ENCODE results near the gene LRRC9. TPM values are rescaled to one million over a fixed set of nuclear protein-coding genes. Genes with fewer than 3 reads are reported as not detected.

Gene LRRC9
- polyA plus RNA-seq, 1 of the 3 experiments (the other 2 are of a cell fraction) = not detected

DNA sequence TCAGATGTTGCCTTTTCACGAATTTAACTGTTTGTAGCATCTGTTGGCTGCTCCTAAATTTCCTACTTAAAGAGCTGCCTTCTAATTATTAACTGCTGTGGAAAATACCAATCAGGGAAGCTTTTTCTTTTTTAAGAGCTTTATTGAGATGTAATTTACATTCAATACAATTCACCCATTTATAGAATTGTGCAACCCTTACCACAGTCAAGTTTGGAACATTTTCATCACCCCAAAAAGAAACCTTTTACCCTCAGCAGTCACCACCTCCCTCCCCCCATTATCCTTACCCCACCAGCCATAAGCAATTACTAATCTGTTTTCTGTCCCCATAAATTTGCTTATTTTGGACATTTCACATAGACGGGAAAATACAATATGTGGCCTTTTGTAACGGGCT, 173.1 kb downstream of the LRRC9 start:
- Histone ChIP-seq H3K4me3 (ENCODE audit: low read depth in 2 of 2, low read length in 1 of 2) (peak overlapping the region; percentile 68 to 94), H3K9me2 (no peaks in the 10 kb centered on the region), H3K36me3 (replicated peaks in 1 of 2; ENCODE audit: control insufficient read depth in 1 of 2, insufficient read depth in 2 of 2, low read length in 1 of 2) (peaks cover 12% of the 10 kb centered on the region in 2 experiments), H3K27ac (ENCODE audit: low read depth in 2 of 2, low read length in 1 of 2) (peak overlapping the region; percentile 99), H2AFZ (ENCODE audit: low read depth) (no peak overlapping the region), H3K4me2 (peak overlapping the region; percentile 75), H4K20me1 (ENCODE audit: insufficient read depth) (no peaks in the 10 kb centered on the region), H3K27me3 (ENCODE audit: insufficient read depth) (no peaks in the 10 kb centered on the region), H3K79me2 (ENCODE audit: insufficient read depth) (peaks cover 58% of the 10 kb centered on the region), H3K4me1 (ENCODE audit: control insufficient read depth in 1 of 2, insufficient read depth in 2 of 2, low read depth in 1 of 2, low read length in 1 of 2) (peaks cover 4 to 20% of the 10 kb centered on the region in 2 experiments; a peak in 3 of 4 replicates), H3K9me3 (no peaks in the 10 kb centered on the region), H3K9ac (peak overlapping the region; percentile 93), H3F3A (replicated peaks; ENCODE audit: insufficient read depth) (peaks cover 10% of the 10 kb centered on the region)
- ChIA-PET POLR2A (interaction anchor here (1.8 kb wide), 1 partner anchor 72 kb away, joined by 16 read pairs; the partner anchor contains the start of gene DHRS7), CTCF (interaction anchor here (1.2 kb wide), 1 partner anchor 128 kb away, joined by 6 read pairs; no protein-coding TSS in a partner anchor)
- no peak for DNase-seq
- 10% methylated on average over 3 of the region's 3 CpGs for WGBS (ENCODE audit: low lambda C conversion rate)
- no peak for TF ChIP-seq POLR2AphosphoS5 (IDR thresholded peaks at IDR 0.05; ENCODE audit: low read depth, low read length)
- no peak for TF ChIP-seq FOXJ3 (CRISPR knock-in tag; IDR thresholded peaks at IDR 0.05)
- TF ChIP-seq JUND (IDR thresholded peaks at IDR 0.05) = no peak
- TF ChIP-seq MAX (IDR thresholded peaks at IDR 0.05; ENCODE audit: low read depth) = no peak
- no peak for TF ChIP-seq RCOR1 (IDR thresholded peaks at IDR 0.05; ENCODE audit: low read length)
- TF ChIP-seq, protein P1, sequence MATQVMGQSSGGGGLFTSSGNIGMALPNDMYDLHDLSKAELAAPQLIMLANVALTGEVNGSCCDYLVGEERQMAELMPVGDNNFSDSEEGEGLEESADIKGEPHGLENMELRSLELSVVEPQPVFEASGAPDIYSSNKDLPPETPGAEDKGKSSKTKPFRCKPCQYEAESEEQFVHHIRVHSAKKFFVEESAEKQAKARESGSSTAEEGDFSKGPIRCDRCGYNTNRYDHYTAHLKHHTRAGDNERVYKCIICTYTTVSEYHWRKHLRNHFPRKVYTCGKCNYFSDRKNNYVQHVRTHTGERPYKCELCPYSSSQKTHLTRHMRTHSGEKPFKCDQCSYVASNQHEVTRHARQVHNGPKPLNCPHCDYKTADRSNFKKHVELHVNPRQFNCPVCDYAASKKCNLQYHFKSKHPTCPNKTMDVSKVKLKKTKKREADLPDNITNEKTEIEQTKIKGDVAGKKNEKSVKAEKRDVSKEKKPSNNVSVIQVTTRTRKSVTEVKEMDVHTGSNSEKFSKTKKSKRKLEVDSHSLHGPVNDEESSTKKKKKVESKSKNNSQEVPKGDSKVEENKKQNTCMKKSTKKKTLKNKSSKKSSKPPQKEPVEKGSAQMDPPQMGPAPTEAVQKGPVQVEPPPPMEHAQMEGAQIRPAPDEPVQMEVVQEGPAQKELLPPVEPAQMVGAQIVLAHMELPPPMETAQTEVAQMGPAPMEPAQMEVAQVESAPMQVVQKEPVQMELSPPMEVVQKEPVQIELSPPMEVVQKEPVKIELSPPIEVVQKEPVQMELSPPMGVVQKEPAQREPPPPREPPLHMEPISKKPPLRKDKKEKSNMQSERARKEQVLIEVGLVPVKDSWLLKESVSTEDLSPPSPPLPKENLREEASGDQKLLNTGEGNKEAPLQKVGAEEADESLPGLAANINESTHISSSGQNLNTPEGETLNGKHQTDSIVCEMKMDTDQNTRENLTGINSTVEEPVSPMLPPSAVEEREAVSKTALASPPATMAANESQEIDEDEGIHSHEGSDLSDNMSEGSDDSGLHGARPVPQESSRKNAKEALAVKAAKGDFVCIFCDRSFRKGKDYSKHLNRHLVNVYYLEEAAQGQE (IDR thresholded peaks at IDR 0.05; ENCODE audit: low read depth, low read length) = no peak
- no peak for TF ChIP-seq TEAD4 (IDR thresholded peaks at IDR 0.05; ENCODE audit: borderline replicate concordance, insufficient read depth)
- TF ChIP-seq CHD2 (IDR thresholded peaks at IDR 0.05; ENCODE audit: low read length, partially characterized antibody) = no peak
- no peak for TF ChIP-seq RAD21 (IDR thresholded peaks at IDR 0.05; ENCODE audit: low read length)
- no peak for TF ChIP-seq EP300 (IDR thresholded peaks at IDR 0.05; ENCODE audit: borderline replicate concordance in 1 of 2, low read depth in 1 of 2, low read length in 1 of 2)
- TF ChIP-seq, protein P2, sequence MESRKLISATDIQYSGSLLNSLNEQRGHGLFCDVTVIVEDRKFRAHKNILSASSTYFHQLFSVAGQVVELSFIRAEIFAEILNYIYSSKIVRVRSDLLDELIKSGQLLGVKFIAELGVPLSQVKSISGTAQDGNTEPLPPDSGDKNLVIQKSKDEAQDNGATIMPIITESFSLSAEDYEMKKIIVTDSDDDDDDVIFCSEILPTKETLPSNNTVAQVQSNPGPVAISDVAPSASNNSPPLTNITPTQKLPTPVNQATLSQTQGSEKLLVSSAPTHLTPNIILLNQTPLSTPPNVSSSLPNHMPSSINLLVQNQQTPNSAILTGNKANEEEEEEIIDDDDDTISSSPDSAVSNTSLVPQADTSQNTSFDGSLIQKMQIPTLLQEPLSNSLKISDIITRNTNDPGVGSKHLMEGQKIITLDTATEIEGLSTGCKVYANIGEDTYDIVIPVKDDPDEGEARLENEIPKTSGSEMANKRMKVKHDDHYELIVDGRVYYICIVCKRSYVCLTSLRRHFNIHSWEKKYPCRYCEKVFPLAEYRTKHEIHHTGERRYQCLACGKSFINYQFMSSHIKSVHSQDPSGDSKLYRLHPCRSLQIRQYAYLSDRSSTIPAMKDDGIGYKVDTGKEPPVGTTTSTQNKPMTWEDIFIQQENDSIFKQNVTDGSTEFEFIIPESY (IDR thresholded peaks at IDR 0.05; ENCODE audit: borderline replicate concordance, low read depth) = no peak
- TF ChIP-seq YY1 (IDR thresholded peaks at IDR 0.05; ENCODE audit: low read depth) = no peak
- TF ChIP-seq SIN3A (IDR thresholded peaks at IDR 0.05; ENCODE audit: borderline replicate concordance, low read depth, low read length) = no peak
- TF ChIP-seq GATA2 (CRISPR knock-in tag; IDR thresholded peaks at IDR 0.05) = no peak
- TF ChIP-seq GABPA (IDR thresholded peaks at IDR 0.05; ENCODE audit: low read depth) = no peak
- TF ChIP-seq TCF12 (IDR thresholded peaks at IDR 0.05) = no peak
- TF ChIP-seq FOSL2 (IDR thresholded peaks at IDR 0.05; ENCODE audit: borderline replicate concordance, low read depth) = no peak
- TF ChIP-seq MEF2A (IDR thresholded peaks at IDR 0.05; ENCODE audit: borderline replicate concordance, low read depth) = no peak

Measured in SK-N-SH (cell line).